LNCAP (cell line): ENCODE measurements around the gene TINAG.

Experiments used
- TF ChIP-seq, protein P1 (sequence below): fragments of 450-650 bp; IDR thresholded peaks from 2 replicates; pipeline ENCODE4 v1.5.1; 2017; ENCODE audit warnings: mild to moderate bottlenecking

Gene TINAG

DNA sequence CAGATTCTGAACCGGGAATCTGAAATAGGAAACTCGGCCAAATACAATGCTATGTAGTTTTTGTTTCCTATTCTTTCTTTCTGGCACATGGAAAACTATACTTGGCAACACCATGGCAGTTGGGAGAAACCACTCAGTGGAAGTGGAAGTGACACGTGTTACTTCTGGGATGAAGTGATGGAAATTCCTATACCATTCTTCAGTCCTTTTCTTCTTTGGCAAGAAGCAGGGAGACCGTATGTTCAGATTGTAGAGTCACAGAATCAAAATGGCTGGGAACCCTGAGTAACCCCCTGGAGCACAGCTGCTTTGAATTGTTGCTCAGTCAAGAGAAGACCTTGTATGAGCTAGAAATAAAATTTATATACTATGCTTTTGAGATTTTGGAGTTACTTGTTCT lies 18.8 kb upstream of the TINAG start:
- TF ChIP-seq, protein P1, sequence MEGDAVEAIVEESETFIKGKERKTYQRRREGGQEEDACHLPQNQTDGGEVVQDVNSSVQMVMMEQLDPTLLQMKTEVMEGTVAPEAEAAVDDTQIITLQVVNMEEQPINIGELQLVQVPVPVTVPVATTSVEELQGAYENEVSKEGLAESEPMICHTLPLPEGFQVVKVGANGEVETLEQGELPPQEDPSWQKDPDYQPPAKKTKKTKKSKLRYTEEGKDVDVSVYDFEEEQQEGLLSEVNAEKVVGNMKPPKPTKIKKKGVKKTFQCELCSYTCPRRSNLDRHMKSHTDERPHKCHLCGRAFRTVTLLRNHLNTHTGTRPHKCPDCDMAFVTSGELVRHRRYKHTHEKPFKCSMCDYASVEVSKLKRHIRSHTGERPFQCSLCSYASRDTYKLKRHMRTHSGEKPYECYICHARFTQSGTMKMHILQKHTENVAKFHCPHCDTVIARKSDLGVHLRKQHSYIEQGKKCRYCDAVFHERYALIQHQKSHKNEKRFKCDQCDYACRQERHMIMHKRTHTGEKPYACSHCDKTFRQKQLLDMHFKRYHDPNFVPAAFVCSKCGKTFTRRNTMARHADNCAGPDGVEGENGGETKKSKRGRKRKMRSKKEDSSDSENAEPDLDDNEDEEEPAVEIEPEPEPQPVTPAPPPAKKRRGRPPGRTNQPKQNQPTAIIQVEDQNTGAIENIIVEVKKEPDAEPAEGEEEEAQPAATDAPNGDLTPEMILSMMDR: no peak

DNA sequence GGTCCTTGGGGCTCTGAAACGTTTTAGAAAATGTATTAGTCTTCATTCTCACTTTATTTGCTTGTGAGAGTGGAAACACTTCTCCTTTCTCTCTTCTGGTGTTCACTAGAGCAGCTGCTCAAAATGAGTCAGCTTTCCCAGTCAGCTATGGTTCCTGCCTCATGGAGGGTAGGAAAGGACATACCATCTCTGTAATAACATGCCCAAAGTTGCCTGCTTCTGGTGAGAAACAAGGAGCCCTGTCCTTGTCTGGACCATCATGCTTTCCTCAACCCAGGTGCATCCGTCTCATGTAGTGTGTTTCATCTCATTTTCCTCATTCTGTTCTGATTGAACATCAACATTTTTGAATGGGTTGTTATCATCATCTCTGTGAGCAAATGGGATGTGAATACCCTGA lies 17.1 kb upstream of the TINAG start:
- TF ChIP-seq, protein P1: no peak

DNA sequence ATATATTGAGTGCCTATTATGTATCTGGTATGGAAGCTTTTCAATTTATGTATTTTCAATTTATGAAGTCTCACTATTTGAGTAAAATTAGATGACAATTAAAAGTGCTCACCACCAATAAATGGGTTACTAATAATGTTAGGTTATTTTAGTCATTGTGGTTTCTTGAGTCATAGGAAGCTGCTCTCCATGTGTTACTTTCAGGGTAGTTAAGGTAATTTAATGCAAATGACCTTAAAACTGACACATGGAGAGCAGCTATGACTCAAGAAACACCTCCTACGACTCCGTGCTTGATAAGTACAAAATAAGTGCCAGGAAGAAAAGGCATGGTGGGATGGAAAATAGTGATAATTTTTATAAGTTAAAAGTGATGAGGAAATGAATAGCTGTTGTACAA lies 16.5 kb upstream of the TINAG start:
- TF ChIP-seq, protein P1: no peak

DNA sequence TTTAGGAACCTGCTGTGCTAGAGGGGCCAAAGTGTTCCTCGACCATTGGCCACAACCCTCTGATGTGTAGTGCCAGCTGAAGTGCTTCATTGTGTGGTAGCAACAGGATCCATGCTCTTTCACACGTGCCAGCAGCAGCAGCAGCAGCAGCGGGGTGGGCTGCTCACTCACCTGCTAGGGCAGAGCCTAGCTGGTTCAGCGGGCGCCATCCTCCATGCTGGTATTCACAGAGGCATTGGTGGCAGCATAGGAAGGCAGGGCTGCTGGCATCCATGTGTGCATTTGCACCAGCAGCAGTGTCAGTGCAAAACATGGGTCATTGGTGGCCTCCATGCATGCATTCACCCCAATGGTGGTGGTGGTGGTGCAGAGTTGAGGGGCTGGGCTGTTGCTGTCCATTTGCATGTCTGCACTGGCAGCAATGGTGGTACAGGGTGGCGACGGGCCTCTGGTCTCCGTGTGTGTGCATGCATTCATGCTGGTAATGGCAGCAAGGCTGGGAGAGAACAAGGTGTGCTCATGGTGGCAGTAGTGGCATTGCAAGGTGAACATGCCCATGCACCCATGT lies 13.2 kb upstream of the TINAG start:
- TF ChIP-seq, protein P1: no peak

DNA sequence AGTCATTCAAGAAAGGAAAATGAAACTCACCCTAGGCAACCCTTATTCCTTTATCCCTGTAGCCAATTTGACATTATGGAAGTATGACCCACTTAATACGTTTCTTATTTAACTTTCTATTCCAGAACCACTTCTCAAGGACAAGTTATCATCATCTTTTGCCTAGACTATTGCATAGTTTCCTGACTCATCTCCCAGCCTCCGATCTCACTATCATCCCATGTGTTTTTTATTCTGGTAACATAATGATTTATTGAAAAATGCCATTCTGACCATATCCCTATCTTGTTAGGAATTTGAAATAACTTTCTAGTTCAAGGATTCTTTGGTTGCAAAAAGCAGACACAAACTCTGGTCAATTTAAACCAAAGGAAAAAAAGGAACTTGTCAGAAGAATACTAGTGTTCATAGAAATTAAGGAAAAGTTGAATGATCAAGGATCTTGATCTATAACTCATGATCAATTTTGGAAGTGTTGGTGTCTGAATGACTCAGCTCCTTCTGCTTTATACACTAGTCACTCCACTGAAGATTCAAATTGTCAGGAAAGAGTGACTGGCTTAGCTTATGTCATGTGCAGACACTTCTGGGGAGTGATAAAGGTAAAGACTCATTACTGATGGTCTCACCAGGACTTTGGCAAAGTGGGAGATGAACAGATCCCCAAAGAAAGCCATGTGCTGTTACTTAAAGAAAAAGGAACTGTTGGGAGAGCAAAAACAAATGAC lies 8.5 kb upstream of the TINAG start:
- TF ChIP-seq, protein P1: no peak

DNA sequence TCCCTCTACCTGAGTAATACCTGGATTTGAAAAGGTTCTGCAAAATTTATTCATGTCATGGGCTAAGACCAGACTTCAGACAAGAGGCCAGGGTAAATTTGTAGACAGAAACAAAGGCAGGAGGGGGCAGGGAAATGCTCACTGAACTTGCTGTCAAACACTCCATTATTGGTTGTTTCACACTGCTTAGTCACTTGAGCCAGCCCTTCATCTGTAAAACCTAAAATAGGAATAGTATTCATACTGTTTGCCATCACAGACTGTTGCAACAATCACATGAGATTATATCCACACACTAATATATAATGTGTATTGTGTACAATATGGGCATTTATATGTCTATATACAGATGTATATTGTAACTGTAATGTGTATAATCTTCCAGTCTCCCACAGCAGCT lies 6.5 kb upstream of the TINAG start:
- TF ChIP-seq, protein P1: no peak

DNA sequence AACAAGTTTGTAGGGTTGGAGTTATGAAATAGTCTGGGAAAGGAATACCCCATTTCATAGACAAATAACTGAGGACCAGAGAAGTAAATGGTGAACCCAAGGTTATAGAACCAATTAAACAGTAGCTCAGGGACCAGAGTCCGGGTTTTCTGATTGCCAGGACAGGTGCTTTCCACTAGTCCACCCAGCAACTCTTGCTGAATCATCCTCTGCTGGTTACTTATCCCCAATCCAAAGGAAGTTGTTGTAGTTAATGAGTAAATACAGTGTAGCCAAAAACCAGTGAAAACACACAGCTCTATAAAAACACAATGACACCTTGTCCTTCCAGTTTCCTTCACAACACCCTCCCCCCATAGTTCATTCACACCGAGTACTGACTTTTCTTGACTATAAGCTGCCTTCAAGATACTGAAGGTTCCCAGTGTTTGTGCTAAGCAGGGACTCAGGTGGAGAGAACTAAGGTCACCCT lies 766 bp upstream of the TINAG start:
- TF ChIP-seq, protein P1: no peak
